HG03066 (cell line): Measurements from ENCODE around the gene FAHD1.

Experiments used
- ATAC-seq: cut with Tn5 transposase; IDR thresholded peaks from one replicate; pipeline ENCODE4 v1.9.1; 2021; ENCODE audit warnings: low read depth; ENCODE audit not compliant: unreplicated experiment

FAHD1 gene

DNA sequence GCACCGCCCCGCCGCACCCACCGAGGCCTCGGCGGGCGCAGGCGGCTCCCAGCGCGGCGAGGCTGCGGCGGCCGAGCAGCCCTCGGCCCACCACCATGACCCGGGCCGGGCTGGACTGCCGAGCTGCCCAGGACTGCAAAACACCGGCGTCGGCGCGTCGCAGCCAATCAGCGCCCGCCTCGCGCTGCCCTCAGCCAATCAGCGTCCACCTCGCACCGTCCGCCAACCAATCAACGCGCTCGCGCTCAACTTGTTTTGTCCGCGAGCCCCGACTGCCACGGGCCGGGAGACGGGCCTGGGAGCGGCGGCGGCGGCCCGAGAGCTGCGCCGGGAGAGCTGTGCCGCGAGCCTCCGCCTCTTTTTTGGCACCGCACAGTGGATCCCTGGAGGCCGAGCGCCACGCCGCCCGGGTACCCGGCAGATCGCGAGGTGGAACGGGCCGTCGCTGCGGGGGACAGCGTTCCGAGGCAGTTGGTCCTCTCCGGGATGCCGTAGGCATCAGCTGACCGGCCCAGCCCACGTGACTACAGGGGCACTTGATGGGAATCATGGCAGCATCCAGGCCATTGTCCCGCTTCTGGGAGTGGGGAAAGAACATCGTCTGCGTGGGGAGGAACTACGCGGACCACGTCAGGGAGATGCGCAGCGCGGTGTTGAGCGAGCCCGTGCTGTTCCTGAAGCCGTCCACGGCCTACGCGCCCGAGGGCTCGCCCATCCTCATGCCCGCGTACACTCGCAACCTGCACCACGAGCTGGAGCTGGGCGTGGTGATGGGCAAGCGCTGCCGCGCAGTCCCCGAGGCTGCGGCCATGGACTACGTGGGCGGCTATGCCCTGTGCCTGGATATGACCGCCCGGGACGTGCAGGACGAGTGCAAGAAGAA is at the start of gene FAHD1, which contains the start of gene HAGH:
Gene FAHD1, plus strand, starts transcription at position 516 of the 883 bp plus-strand sequence. Its CDS starts 33 bp downstream, at position 549.
Gene HAGH, minus strand, starts transcription at position 135 of the 883 bp plus-strand sequence. Its CDS starts 38 bp downstream, at position 97.
- ATAC-seq: peak; percentile 85

DNA sequence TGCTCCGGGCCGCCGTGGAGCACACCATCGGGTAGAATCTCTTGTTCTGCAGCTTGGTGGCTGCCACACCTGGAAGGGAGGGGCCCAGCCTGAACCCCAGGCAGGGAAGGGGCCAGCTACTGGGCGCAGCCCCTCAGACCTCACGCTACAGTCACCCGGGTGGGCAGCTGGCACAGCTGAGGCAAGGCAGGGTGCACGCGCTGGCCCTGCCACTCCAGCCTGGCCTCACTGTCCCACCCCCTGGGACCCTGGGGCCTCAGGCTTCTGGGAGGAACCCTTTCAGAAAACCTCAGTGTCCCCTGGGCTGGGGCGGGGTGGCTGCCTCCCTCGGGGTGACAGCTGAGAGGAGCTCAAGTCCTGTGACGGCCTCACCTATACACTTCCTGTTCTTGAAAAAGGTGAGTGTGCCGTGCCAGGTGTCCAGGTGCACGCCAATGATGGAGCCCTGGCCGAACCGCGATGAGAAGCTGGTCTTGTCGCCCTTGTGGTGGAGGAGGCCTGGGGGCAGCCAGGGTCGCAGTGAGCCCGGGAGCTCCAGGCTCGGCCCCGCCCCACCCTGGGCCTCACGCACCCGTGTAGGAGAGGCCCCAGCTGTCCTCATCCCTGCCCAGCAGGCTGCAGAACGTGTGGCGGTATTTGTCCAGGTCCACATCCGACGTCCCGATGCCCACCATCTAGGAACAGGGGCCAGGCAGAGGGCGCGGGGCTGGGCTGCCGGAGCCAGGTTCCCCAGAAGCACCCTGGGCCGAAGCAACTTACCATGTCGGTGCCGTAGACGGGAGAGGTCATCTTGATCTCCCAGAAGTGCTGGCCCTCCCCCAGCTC is 49.4 kb upstream of the FAHD1 start:
- no peak for ATAC-seq

DNA sequence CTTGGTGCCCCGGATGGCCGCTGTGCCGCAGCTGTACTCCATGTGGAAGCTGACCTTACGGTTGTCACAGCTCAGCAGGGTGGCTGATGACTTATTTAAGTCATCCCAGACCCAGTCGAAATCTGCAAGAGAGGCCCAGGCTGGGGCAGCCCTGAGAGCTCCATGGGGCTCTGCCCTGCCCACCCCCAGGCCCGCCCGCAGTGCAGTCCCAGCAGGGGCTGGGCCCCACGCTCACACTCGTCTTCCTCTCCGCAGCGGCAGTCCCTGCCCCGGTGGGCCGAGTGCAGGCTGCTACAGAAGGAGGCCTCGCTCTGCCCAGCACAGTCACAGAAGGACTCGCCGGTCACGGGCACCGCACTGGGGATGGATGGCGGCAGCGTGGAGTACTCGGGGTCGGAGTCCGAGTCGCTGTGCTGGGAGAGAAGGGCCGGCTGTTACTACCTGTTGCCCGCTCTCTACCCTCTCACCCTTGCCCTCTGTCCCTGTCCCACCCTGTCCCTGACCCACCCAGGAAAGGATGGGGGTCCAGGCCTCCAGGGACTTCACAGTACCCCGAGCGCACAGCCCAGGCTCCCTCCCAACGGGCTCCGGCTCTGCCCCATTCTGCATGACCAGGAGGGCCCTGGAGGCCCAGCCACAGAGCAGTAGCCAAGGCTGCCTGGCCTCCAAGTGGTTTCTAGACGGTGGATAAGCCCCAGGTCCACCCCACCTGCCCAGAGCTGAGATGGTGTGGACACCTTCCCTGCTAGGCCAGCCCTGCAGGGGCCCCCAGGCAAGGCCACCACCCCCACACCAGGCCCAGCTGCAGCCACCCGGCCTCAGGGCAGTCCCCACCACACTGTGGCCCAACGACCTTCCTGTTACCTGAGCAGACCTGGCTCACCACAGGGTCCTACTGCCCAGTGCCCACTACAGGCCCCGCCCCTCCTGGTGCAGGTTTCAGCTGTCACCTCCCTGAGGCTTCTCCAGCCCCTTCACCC is 48.5 kb upstream of the FAHD1 start:
- no peak for ATAC-seq

DNA sequence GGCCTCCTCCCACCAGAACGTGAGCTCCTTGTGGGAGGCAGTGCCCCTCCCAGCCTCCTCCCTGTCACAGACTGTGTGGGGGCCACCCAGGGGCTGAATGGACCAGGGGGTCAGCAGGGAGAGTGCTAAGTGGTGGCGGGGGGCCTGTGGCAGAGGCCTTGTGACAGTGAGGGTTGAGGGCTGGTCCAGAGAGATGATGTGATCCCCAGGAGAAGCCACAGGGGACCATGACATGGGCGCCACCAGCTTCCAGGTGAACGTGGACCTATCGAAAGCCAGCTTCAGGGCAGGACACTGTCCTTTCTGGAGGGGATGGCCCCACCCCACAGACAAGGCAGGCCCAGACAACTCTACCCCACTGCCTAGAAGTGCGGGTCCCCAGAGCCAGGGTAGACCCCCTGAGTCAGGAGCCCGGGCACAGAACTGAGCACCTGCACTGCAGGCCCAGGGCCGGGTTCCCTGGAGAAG is 47.7 kb upstream of the FAHD1 start:
- no peak for ATAC-seq

DNA sequence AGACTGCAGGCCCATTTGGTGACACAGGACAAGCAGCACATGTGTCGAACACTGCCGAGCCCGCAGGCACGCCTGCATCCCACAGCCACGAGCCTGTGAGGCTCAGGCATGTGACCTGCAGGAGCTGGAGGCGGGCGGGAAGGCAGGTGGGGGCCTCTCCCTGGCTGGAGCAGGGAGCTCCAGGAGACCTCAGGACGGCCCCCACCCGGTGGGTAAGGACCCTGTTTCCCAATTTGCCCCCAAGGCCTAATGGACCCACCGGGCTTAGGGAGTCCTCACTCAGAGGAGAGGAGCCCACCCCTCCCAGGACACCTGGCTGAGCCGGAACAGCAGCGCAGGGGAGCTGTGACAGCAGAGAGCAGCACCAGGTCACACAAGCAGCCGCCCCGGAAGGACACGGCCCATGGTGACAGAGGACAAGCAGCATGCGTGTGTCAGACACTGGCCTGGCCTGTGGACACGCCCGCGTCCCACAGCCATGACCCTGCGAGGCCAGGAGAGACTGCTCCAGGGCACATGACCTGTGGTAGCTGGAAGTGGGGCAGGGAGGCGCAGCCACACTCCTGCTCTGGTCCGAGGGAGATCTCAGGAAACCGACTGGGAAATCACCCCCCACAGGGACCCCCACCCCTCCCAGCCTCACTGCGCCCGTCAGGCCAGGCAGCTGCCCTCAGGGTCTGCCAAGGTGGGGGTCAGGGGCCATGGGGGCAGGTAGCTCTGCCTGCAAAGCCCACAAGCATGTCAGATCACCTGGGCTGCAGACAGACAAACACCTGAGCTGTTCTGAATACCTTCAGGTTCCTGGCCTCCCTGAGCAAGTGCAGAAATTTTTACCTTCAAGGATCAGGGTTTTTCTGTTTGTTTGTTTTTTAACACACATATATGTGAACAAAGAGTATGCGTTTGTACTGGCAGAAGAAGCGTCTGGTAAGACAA is 47.0 kb upstream of the FAHD1 start:
- no peak for ATAC-seq

DNA sequence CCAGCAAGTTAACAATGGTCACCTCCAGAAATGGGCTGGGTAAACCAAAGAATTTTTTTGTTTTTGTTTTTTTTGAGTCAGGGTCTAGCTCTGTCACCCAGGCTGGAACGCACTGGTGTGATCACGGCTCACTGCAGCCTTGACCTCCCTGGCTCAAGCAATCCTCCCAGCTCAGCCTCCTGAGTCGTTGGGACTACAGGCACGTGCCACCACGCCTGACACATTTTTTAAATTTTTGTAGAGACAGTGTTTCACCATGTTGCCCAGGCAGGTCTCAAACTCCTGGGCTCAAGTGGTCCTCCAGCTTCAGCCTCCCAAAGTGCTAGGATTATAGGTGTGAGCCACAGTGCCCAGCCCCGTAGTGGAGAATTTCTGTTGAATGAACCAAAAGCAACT is 46.3 kb upstream of the FAHD1 start:
- no peak for ATAC-seq

DNA sequence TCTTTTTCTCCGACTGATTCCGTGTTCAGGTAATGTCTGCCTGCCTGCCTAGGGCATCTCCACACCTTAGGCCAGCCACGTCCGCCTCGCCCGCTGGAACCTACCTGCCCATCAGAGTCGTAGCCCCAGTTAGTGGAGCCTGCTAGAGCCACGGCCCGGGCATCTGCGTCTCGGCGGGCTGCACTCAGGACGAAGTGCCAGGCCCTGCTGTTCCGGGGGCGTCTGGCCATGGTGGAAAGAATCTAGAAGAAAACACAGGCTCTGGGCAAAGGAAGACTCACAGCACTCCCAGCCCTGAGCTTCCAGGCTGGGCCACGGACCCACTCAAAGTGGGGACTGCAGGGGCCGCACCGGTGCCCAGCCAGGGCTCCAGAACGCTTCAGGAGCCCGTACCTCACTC is 45.8 kb upstream of the FAHD1 start:
- ATAC-seq: no peak

DNA sequence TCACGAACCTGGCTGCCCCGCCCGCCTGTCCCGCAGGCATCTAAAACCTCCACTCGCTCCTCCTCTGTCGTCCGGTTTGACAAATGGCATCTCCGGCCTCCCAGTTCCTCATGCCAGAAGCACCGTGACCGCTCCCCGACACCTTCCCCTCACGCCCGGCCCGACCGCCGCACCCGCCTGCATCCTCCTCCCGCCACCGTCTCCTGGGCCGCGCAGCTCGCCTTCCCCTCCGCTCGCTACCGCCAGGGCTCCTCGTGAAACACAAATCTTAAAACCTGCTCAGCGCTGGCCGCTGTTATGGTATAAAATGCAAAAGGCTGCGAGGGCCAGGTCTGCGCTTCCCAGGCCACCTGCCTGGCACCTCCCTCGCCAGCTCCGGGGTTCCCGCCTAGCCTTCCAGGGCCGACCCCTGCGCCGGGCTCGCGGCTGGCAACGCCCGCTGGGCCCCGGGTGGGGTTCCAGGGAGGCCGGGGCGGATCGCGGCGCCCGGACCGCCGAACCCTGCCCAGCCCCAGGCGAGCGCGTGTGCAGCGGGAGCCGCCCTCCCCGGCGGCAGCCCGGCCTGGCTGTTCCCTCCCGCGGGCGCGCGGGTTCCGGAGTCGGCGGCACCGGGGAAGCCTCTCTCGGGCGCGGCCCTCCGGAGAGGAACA is 45.1 kb upstream of the FAHD1 start:
- ATAC-seq: no peak

DNA sequence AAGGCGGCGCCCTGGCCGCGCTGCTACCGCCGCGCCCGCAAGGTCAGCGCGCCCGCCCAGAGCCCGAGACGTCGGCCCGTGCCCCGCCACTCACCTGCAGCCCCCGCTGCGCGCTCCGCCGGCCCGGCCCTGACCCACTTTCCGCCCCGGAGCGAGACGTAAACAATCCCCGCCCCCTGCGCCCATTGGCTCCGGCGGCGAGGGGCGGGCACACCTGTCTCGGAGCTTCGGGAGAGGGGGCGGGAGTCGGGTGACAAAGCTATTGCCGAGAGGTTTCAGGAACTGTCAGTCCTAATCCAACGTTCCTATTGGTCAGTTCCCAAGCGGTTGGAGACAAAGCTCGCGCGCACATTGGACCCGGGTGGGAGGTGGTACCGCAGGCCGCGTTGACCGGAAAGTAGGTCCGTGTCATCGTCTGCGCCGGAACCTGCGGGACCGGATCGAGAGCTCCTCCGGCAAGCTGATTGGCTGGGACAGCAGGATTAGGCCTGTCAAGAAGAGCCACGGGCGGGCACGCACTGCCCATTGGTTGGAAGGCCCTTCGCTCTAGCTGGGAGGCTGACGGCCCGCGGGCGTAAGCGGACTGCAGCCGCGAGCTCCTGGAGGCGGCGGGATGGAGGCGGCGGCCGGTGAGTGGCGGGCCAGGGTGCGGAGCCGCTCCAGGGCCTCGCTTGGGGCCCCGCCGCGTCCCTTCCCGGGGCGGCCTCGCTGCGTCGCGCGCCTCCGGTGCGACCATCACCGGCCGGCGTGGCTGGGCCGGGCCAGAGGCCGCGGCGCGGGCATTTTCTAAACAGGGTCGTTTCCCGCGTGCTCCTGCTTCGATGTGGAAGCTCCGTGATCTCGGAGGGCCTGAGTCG is 44.4 kb upstream of the FAHD1 start, which contains the start of the genes NUBP2 and SPSB3:
Gene NUBP2, plus strand, starts transcription at position 553 of the 857 bp plus-strand sequence. Its CDS starts 61 bp downstream, at position 614.
Gene SPSB3, minus strand, starts transcription at position 164 of the 857 bp plus-strand sequence. CDS start 1,088 bp downstream, outside the sequence.
- peak; percentile 85 for ATAC-seq

DNA sequence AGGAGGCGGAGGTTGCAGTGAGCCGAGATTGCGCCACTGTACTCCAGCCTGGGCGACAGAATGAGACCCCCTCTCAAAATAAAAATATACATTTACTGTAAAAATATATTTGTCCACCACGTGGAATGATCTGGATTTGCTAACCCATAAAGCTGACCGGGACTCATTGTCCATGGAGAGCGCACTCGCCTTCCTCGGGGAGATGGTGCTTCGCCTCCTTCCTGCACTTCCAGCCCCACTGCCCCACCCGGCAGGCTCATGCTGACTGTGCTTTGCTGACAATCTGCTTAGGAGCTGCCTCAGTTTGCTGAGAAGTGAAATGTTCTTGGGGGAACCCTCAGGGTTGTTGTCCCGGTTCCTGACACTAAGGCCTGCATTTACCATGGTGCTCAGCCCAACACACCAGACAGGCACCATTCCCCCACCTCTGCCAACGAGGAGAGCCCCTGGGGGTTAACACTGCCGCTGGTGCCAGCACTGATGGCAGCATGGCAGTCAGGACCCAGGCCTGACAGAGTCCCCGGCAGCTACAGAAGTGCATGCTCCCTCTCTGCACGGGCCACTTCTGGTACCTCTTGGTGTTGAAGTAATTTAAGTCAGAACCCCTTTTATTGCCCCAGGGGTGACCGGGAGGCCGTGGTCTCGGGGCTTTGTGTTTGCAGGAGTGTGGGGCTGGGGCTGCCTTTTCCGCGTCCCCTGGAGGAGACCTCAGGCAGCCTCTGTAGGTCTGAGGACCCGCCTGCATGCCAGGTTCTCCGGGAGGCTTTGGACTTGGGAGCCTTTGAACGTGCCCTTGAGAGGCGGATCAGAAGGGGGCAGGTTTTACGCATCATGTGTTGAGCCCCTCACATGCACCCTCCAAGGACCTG is 41.8 kb upstream of the FAHD1 start:
- ATAC-seq: no peak

DNA sequence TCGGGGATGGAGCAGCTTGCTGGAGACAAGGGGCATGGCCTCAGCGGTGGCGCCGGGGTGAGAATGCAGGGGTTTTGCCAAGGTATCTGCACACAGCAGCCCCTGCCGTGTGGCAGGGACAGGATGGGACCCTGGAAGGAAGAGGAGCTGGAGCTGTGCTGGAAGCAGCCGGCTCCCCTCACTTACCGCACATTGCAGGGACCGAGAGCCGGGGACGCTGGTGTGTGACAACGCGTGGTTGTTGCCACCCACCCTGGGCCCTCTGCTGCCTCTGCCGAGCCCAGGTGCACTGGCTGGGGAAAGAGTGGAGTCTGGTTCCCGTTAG is 41.2 kb upstream of the FAHD1 start:
- no peak for ATAC-seq

DNA sequence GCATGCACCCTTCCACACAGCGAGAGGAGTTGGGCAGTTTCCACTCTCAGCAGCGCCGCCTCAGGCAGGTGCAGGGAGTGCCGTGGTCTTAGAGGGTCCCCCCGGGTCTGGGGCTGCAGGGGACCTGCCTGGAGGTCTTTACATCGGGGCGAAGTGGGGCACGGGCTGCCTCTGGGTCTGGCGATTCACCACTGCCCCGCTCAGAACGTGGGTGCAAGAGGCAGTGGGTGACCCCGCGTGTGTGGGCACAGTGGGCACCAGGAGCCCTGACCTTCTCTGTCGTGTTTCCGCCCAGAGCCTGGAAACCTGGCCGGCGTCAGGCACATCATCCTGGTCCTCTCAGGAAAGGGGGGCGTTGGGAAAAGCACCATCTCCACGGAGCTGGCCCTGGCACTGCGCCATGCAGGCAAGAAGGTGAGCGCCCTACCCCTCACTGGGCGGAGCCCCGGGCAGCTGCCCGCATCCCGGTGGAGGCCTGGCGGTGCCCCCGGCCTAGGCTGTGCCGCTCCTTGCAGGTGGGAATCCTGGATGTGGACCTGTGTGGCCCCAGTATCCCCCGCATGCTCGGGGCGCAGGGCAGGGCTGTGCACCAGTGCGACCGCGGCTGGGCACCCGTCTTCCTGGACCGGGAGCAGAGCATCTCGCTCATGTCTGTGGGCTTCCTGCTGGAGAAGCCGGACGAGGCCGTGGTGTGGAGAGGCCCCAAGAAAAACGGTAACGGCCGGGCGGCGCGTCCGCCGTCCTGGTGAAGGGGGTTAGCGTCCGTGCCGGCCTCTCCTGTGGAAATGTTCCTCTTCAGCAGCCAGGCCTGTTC is 40.6 kb upstream of the FAHD1 start:
- no peak for ATAC-seq

DNA sequence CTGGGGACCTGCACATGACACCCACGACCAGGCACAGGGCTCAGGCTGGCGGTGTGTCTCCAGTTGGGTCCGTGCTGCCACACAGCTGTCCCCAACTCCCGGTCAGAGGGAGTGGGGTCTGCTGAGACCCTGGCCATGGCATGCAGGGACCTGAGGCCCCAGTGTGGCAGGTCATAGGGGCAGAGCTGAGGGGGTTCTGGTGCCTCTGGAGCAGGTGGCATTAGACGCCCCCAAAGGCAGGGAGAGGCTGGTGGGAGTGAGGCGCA is 40.0 kb upstream of the FAHD1 start:
- ATAC-seq: no peak

DNA sequence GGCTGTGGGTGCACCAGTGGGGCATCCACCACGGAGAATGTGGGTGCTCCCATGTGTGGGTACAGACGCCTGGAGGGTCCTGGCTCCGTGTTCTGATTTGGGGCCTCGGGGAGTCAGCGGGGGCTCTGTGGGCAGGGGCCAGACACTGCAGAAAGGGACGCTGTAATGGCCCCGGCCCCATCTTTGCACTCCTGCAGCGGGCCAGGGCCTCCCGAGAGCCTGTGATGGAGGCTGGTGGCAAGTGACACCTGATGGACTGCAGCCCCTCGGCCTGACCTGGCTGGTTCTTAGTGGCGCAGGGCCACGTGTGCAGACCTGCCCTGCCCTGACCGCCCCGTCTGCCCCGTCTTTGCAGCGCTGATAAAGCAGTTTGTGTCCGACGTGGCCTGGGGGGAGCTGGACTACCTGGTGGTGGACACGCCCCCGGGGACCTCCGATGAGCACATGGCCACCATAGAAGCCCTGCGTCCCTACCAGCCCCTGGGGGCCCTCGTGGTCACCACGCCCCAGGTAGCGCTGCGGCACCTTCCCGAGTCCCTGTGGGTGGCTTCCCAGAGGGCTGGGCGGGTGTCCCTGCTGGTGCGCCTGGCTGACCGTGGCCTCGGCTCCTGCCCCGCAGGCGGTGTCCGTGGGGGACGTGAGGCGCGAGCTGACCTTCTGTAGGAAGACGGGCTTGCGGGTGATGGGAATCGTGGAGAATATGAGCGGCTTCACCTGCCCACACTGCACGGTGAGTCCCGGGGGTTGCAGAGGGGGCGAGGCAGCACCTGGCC is 39.5 kb upstream of the FAHD1 start:
- ATAC-seq: no peak

DNA sequence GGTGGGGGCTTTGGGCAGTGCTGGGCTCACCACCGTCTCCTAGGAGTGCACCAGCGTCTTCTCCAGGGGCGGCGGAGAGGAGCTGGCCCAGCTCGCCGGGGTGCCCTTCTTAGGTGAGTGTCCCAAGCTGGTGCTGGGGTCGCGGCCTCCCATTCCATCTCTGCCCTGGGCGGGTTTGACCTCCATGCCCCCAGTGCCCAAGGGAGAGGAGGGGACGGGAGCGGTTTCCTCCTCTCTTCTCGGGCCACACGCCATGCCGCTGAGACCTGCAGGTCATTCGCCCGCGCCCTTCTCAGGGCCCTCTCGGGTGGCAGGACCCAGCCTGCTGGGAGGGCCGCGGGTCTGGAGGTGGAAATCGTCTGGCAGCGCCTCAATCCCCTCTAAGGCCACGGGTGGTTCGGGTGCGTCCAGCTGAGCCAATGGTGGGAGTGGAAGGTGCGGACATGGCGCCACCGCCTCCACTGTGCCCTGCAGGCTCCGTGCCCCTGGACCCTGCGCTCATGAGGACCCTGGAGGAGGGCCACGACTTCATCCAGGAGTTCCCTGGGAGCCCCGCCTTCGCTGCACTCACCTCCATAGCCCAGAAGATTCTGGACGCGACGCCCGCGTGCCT is 38.8 kb upstream of the FAHD1 start:
- no peak for ATAC-seq
